Measurements from ENCODE around the gene TRIP12.

Gene TRIP12

DNA sequence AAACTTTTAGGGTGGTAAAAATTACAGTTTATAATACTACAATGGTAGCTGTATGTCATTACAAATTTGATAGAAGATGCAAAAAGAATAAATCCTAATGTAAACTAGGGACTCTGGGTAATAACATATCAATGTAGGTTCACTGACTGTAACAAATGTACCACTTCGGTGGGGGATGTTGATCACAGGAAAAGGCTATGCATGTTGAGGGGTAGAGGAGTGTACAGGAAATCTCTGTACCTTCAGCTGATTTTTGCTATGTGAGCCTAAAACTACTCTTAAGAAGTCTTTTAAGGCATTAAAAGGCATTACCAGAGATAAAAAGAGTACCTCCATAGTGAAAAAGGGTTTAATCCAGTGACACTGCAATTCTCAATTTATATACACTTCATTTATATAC is 25.0 kb downstream of the TRIP12 start:
- Histone ChIP-seq H3K4me3 (replicated peaks; ENCODE audit: insufficient read depth, low read length) (no peak overlapping the region), H3K27me3 (ENCODE audit: insufficient read depth, poor library complexity, severe bottlenecking) (no peaks in the 10 kb centered on the region), H3K27ac (replicated peaks) (no peak overlapping the region)
- no peak for DNase-seq (ENCODE audit: low read depth in 1 of 2, low spot score in 1 of 2)
- TF ChIP-seq SPI1 (IDR thresholded peaks at IDR 0.05; ENCODE audit: borderline replicate concordance, low read depth) (no peak), POLR2AphosphoS5 (IDR thresholded peaks at IDR 0.05; ENCODE audit: low read depth) (no peak), GABPA (IDR thresholded peaks at IDR 0.05; ENCODE audit: low read depth) (no peak), CTCF (IDR thresholded peaks at IDR 0.05; ENCODE audit: insufficient read depth, low read length) (no peak)
- TF ChIP-seq, protein P1, sequence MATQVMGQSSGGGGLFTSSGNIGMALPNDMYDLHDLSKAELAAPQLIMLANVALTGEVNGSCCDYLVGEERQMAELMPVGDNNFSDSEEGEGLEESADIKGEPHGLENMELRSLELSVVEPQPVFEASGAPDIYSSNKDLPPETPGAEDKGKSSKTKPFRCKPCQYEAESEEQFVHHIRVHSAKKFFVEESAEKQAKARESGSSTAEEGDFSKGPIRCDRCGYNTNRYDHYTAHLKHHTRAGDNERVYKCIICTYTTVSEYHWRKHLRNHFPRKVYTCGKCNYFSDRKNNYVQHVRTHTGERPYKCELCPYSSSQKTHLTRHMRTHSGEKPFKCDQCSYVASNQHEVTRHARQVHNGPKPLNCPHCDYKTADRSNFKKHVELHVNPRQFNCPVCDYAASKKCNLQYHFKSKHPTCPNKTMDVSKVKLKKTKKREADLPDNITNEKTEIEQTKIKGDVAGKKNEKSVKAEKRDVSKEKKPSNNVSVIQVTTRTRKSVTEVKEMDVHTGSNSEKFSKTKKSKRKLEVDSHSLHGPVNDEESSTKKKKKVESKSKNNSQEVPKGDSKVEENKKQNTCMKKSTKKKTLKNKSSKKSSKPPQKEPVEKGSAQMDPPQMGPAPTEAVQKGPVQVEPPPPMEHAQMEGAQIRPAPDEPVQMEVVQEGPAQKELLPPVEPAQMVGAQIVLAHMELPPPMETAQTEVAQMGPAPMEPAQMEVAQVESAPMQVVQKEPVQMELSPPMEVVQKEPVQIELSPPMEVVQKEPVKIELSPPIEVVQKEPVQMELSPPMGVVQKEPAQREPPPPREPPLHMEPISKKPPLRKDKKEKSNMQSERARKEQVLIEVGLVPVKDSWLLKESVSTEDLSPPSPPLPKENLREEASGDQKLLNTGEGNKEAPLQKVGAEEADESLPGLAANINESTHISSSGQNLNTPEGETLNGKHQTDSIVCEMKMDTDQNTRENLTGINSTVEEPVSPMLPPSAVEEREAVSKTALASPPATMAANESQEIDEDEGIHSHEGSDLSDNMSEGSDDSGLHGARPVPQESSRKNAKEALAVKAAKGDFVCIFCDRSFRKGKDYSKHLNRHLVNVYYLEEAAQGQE (IDR thresholded peaks at IDR 0.05; ENCODE audit: insufficient replicate concordance, low read depth): no peak

- TF ChIP-seq SPI1 (IDR thresholded peaks at IDR 0.05; ENCODE audit: borderline replicate concordance, low read depth): no peak
- Histone ChIP-seq H3K27ac (replicated peaks) (no peak overlapping the region), H3K27me3 (ENCODE audit: insufficient read depth, poor library complexity, severe bottlenecking) (no peaks in the 10 kb centered on the region), H3K4me3 (replicated peaks; ENCODE audit: insufficient read depth, low read length) (no peak overlapping the region)
- DNase-seq (ENCODE audit: low read depth in 1 of 2, low spot score in 1 of 2): no peak
Measured at GRCh38 chr2:229889023-229889422, 32.8 kb downstream of the TRIP12 start.

DNA sequence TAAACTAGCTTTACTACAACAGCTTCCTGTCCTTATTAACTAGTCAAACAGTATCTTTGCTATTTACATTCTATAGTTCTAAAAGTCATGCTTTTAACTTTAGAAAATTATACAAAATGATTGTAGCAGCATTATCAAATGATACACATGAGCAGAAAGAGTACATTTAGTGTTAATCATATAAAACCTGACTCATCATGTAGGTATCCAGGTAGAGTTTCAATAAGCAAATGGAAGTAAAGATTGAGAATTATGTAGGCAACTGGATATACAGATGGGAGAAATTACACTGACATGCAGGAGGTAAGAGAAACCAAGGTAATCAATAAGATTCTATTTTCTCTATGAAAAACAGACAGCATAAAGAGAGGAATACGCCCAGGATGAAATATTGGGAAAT is 33.8 kb downstream of the TRIP12 start:
- no peaks in the 10 kb centered on the region for H3K27me3 ChIP-seq (ENCODE audit: insufficient read depth, poor library complexity, severe bottlenecking)
- DNase-seq (ENCODE audit: low read depth in 1 of 2, low spot score in 1 of 2): no peak
- TF ChIP-seq SPI1 (IDR thresholded peaks at IDR 0.05; ENCODE audit: borderline replicate concordance, low read depth) (no peak), CTCF (IDR thresholded peaks at IDR 0.05; ENCODE audit: insufficient read depth, low read length) (no peak), POLR2AphosphoS5 (IDR thresholded peaks at IDR 0.05; ENCODE audit: low read depth) (no peak), GABPA (IDR thresholded peaks at IDR 0.05; ENCODE audit: low read depth) (no peak)
- TF ChIP-seq, protein P1 (IDR thresholded peaks at IDR 0.05; ENCODE audit: insufficient replicate concordance, low read depth): no peak
- H3K27ac ChIP-seq (replicated peaks): no peak overlapping the region
- H3K4me3 ChIP-seq (replicated peaks; ENCODE audit: insufficient read depth, low read length): no peak overlapping the region

DNA sequence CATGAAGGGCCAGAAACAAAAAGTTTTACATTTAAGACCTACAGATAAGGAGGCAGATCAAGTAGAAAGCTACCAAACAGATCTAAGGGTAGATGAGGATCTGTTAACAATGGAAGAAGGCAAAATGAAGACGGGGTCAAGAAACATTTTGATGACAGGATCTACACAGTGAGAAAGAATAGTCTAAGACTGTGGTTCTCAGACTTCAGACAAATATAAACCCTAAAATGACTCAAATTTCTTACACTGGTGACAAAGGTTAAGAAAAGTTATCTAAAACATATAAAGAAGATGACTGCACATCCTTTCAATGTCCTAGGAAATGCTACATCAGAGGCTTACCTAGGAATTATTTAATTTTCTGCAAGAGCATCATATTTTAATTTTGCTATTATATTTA is 34.4 kb downstream of the TRIP12 start:
- DNase-seq (ENCODE audit: low read depth in 1 of 2, low spot score in 1 of 2): no peak
- H3K27ac ChIP-seq (replicated peaks): no peak overlapping the region
- no peaks in the 10 kb centered on the region for H3K27me3 ChIP-seq (ENCODE audit: insufficient read depth, poor library complexity, severe bottlenecking)
- TF ChIP-seq CTCF (IDR thresholded peaks at IDR 0.05; ENCODE audit: insufficient read depth, low read length): no peak
- TF ChIP-seq SPI1 (IDR thresholded peaks at IDR 0.05; ENCODE audit: borderline replicate concordance, low read depth): no peak
- TF ChIP-seq POLR2AphosphoS5 (IDR thresholded peaks at IDR 0.05; ENCODE audit: low read depth): no peak
- no peak for TF ChIP-seq GABPA (IDR thresholded peaks at IDR 0.05; ENCODE audit: low read depth)
- TF ChIP-seq, protein P1 (IDR thresholded peaks at IDR 0.05; ENCODE audit: insufficient replicate concordance, low read depth): no peak
- no peak overlapping the region for H3K4me3 ChIP-seq (replicated peaks; ENCODE audit: insufficient read depth, low read length)
